Bronchial epithelial cell (primary cell): ENCODE measurements around the gene LCA5. TPM values are rescaled to one million over a fixed set of nuclear protein-coding genes. Genes with fewer than 3 reads are reported as not detected.
"Not testable (repeated sequence)": the region's sequence is repeated elsewhere in the genome, so short reads cannot be mapped to it uniquely, and the experiment has no call there.

Experiments used
- DNase-seq: peaks from one replicate; pipeline ENCODE4 v3.0.0-alpha.2; 2010; ENCODE audit warnings: low read depth
- FAIRE-seq: peaks from 2 replicates; lab custom pipeline; 2011; peaks lifted over from hg19 to GRCh38; lab: Jason Lieb, UNC
- H3K27me3 ChIP-seq: 2 replicates; pipeline ENCODE4 v1.5.1; 2011; ENCODE audit warnings: low read length; ENCODE audit not compliant: control insufficient read depth, insufficient read depth
- H3K36me3 ChIP-seq: 2 replicates; pipeline ENCODE4 v1.5.1; 2011; ENCODE audit warnings: low read length; ENCODE audit not compliant: control insufficient read depth, insufficient read depth
- H3K4me3 ChIP-seq: 2 replicates; pipeline ENCODE4 v1.5.1; 2011; ENCODE audit warnings: mild to moderate bottlenecking, low read depth, low read length, control low read depth
- CTCF ChIP-seq: IDR thresholded peaks from 2 replicates; pipeline ENCODE4 v1.5.1; 2011; ENCODE audit warnings: mild to moderate bottlenecking, moderate library complexity, low read length, control low read depth, inconsistent platforms; ENCODE audit not compliant: insufficient read depth, severe bottlenecking
- total RNA-seq: library from RNA; depleted of rRNA; stranded (reverse); fragments of >200 nt; gene quantifications from 2 replicates; pipeline ENCODE4 v1.2.1, GENCODE V29; 2014

Gene LCA5
- 2.9 and 3.7 TPM in 2 replicates for total RNA-seq

GRCh38 chr6:79536954-79537747 is at the start of gene LCA5:
LCA5 (minus strand) TSS chr6:79537430; CDS start chr6:79518894, 18,536 bp downstream.
- FAIRE-seq: no peak
- H3K27me3 ChIP-seq: no peaks in the 10 kb centered on the region
- H3K36me3 ChIP-seq: no peaks in the 10 kb centered on the region
- peak within 1 kb of the TSS; percentile 92 for H3K4me3 ChIP-seq
- TF ChIP-seq CTCF: no peak
- peak; percentile 93 for DNase-seq

GRCh38 chr6:79586548-79586947 is 49.3 kb upstream of the LCA5 start:
- DNase-seq: peak; percentile 57

GRCh38 chr6:79584332-79584731 is 47.1 kb upstream of the LCA5 start:
- DNase-seq: no peak
- FAIRE-seq: no peak
- H3K36me3 ChIP-seq: no peaks in the 10 kb centered on the region
- no peak for TF ChIP-seq CTCF
- H3K27me3 ChIP-seq: no peaks in the 10 kb centered on the region
- H3K4me3 ChIP-seq: no peak overlapping the region

More at GRCh38 chr6:79586548-79586947, 49.3 kb upstream of the LCA5 start:
- no peak for FAIRE-seq
- H3K36me3 ChIP-seq: no peaks in the 10 kb centered on the region
- no peak overlapping the region for H3K4me3 ChIP-seq
- peak; percentile 53 for TF ChIP-seq CTCF
- no peaks in the 10 kb centered on the region for H3K27me3 ChIP-seq

- not testable (repeated sequence) for H3K27me3 ChIP-seq, DNase-seq, H3K36me3 ChIP-seq, H3K4me3 ChIP-seq, FAIRE-seq
These were observed 40.7 kb upstream of the LCA5 start for GRCh38 chr6:79577926-79578325.

GRCh38 chr6:79574630-79575225 is 37.5 kb upstream of the LCA5 start:
- H3K36me3 ChIP-seq: no peaks in the 10 kb centered on the region
- DNase-seq (peak; percentile 47), FAIRE-seq (no peak)
- no peak overlapping the region for H3K4me3 ChIP-seq
- H3K27me3 ChIP-seq: no peaks in the 10 kb centered on the region
- TF ChIP-seq CTCF: no peak

GRCh38 chr6:79574174-79574573 is 36.9 kb upstream of the LCA5 start:
- DNase-seq (no peak), FAIRE-seq (no peak)
- no peak for TF ChIP-seq CTCF
- Histone ChIP-seq H3K27me3 (no peaks in the 10 kb centered on the region), H3K4me3 (no peak overlapping the region), H3K36me3 (no peaks in the 10 kb centered on the region)
